ENCODE measurements around the gene RFX7. TPM values are rescaled to one million over a fixed set of nuclear protein-coding genes. Genes with fewer than 3 reads are reported as not detected.

Gene RFX7
- total RNA-seq, 1 experiment from 2014 or later = 4.6 TPM

GRCh38 chr15:56051676-56052075, 192.0 kb downstream of the RFX7 start:
- no peak for DNase-seq (ENCODE audit: low read depth)

GRCh38 chr15:56049577-56049976, 194.1 kb downstream of the RFX7 start:
- DNase-seq (ENCODE audit: low read depth) = no peak

- DNase-seq (ENCODE audit: low read depth) = peak; percentile 74
Measured at GRCh38 chr15:56047354-56047753, 196.3 kb downstream of the RFX7 start.

DNA sequence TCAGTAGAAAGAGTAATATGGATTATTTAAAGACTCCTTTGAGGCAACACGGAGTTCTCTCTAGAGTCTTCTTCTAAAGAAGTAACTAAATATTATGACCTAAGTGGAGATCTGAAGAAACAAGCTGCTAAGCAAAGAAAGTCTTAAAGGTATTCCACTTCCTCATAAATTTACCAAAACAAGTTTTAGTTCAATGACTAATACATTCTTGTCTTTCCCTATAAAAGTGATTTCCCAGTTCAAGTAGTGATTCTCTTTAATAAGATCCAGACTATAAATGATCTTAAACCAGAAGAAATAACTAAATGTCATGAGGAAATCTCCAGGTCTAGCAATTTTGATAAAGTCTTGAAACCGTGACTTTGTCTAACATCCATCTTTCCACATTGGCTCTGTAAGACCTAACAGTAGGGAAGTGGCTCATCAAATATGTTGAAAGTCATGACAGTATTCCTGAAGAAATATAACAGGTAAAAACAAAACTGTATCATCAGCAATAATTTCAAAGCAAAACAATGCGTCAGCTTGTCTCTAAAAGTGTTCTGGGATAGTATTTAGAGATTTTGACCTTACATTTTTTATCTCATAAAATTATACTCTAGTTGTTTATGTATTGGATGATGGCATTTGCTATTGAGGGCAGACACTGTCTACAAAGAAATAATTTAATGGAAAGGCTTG, 198.5 kb downstream of the RFX7 start:
- no peak for DNase-seq (ENCODE audit: low read depth)

DNA sequence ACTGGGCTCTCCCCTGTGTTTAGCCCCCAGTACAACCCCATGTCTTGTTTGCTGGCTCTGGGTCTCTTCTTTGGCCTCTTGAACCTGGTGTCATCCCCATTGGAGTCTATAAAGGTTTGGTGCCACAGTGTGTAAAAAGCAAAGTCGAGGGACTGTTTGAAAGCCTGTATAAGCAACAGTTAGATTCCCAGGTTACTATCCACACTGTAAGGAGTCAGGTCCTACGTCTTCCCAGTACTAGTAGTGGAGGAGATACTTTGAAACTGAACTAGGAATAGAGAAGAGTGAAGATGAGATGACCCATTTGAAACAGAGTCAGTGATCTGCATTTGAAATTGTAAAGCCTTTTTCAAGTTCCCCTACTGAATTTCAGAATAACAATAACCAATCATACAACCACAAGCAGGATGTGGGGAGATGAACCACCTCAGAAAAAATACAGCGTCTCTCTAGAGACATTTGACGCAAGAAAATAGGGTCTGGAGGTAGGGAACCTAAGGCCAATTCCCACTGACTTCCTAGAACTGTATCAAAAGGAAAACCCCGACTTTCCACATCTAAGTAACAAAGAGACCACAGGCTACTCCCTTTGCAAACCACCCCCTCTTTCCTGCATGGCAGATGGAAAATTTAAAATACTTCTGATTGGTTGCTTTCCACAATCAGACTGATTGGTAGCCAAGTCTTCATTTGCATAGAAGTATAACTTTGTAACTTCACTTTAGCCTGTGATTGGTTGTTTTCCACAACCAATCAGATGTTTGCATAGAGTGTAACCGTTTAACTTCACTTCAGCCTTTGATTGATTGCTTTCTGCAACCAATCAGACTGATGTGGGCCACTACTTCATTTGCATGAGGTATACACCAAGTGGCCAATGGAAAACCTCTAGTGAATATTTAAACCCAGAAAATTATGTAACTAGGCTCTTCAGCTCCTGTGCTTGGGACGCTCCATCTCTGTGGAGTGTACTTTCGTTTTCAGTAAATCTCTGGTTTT, 200.4 kb downstream of the RFX7 start:
- DNase-seq (ENCODE audit: low read depth) = peak; percentile 37

DNA sequence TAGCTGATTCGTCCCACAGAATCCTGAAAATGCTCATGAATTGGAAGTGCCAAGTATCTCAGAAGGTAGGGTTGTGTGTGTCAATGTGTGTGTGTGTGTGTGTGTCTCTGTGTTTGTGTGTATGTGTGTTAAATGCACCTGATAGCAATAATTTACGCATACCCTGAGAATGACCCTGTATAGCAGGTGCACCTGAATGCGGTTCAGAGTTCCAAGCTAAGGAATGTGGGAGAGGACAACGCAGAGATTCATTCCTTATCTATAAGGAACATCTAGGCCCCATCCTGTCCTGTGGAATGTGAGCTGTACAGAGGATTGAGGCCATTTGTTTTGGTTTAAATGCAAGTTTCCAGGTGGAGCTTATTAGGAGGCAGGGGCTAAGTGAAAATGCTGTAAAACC, 201.2 kb downstream of the RFX7 start:
- no peak for DNase-seq (ENCODE audit: low read depth)

- no peak for DNase-seq (ENCODE audit: low read depth)
Measured at GRCh38 chr15:56042031-56042430, 201.6 kb downstream of the RFX7 start.

DNA sequence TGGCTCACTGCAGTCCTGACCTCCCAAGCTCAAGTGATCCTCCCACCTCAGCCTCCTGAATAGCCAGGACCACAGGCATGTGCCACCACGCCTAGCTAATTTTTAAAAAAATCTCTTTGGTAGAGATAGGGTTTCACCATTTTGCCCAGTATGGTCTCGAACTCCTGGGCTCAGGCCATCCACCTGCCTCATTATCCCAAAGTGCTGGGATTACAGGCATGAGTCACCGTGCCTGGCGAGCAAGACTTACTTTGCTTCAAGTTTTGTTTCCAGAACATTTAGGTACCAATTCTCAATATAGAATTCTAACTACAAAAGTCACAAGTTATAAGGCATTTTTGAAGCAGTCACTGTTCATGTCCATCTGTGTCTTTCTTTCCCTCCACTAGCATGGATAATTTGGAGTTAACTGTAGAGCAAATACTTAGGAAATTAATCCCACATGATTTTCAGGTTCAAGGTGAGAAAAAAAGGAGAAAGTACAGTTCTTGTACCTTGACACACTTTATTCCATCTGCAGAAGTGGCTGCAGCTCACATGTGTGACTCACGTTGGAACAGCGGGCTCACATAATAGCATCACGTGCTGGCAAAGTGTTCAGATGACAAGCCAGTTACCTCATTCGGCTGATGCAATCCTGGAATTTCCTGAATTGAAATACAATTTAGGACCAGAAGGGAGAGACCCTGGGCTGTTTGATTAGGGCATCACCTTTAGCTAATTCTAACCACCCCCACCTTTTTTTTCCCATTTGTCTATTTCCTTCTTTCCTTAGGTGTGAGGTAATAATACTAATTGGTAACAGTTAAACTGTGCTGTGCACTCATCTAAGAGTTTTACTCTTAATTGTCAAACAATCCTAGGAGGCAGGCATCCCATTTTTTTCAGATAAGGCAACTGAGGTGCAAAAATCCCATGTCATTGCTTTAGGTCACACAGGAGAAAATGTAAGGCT, 203.3 kb downstream of the RFX7 start:
- DNase-seq (ENCODE audit: low read depth) = peak; percentile 91

DNA sequence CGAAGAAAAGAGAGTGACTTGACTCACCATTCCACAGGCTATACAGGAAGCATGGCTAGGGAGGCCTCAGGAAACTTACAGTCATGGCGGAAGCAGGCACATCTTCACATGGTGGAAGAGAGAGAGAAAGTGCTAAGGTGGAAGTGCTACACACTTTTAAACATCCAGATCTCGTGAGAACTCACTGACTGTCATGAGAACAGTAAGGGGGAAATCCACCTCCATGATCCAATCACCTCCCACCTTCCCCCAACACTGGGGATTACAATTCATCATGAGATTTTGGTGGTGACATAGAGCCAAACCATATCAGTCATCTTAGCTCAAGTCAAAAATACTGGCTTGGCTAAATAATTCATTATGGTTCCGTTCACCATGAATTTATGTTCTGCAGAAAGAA, 205.0 kb downstream of the RFX7 start:
- DNase-seq (ENCODE audit: low read depth) = no peak

DNA sequence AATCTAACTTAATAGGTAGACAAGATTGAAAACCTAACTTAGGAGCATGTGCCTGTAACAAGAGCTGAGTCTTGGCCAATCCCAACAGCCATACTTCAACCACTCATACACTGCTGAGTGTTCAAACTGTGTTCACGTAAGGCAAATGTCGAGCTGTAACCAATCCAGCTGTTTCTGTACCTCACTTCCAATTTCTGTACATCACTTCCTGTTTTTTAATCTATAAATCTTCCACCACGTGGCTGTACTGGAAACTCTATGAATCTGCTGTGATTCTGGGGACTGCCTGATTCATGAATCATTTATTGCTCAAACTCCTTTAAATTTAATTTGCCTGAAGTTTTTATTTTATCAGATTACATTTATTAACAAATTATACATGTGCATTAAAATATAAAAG, 205.7 kb downstream of the RFX7 start:
- DNase-seq (ENCODE audit: low read depth) = peak; percentile 33

Small RNA genes within 50 kb of the gene (small RNA-seq; reads per million reads assigned to genes)
- not detected for gene CD24P2
- gene RNU6-1287P = not detected

Other genes starting within 250 kb of the RFX7 start
- gene TEX9, start 121.5 kb upstream of the RFX7 start, total RNA-seq (2014; rRNA removed; shearing (Covaris generic)) = 1.2 and 2.1 TPM in 2 replicates
- 3.0 TPM in 2 replicates for gene MNS1, start 221.3 kb upstream of the RFX7 start, total RNA-seq (2014; rRNA removed; shearing (Covaris generic))

All from HT1080 (cell line).